H1 (cell line): ENCODE data around the gene IQGAP1. TPM values are rescaled to one million over a fixed set of nuclear protein-coding genes. Genes with fewer than 3 reads are reported as not detected.

Experiments used
- CTCF ChIA-PET: fragments of 300-600 bp; sonication (Branson Sonifier 250); formaldehyde crosslinking; loops from one replicate; lab custom pipeline; 2021; ENCODE audit not compliant: partially characterized antibody; lab: Charles Lee
- POLR2A ChIA-PET: fragments of 300-600 bp; sonication (Branson Sonifier 250); formaldehyde crosslinking; loops from one replicate; lab custom pipeline; 2021; ENCODE audit warnings: inconsistent platforms; ENCODE audit not compliant: partially characterized antibody; lab: Charles Lee
- DNase-seq, 2 experiments: peaks; one replicate each; pipeline versions ENCODE4 v3.0.0 to v3.0.0-alpha.2; 2010 to 2022; ENCODE audit warnings: low spot score in 2 of 2, low read depth in 1 of 2, mixed read lengths in 1 of 2
- FAIRE-seq: peaks from 2 replicates; lab custom pipeline; 2011; peaks lifted over from hg19 to GRCh38; lab: Jason Lieb, UNC
- H2AFZ ChIP-seq: 2 replicates; pipeline ENCODE4 v1.8.1; 2012; ENCODE audit warnings: low read length, inconsistent platforms
- H2AK5ac ChIP-seq: 2 replicates; pipeline ENCODE4 v1.6.1; 2013; ENCODE audit warnings: low read depth, low read length
- H2BK120ac ChIP-seq: replicated peaks from 2 replicates; pipeline ENCODE3; 2013; ENCODE audit warnings: low read depth, low read length, inconsistent platforms
- H2BK12ac ChIP-seq: 2 replicates; pipeline ENCODE4 v1.6.1; 2013; ENCODE audit warnings: low read depth, low read length
- H2BK15ac ChIP-seq: 2 replicates; pipeline ENCODE4 v1.6.1; 2013; ENCODE audit warnings: low read length
- H2BK20ac ChIP-seq: 2 replicates; pipeline ENCODE4 v1.6.1; 2013; ENCODE audit warnings: low read length
- H2BK5ac ChIP-seq: 2 replicates; pipeline ENCODE4 v1.6.1; 2013; ENCODE audit warnings: low read depth, low read length
- H3K14ac ChIP-seq: 2 replicates; pipeline ENCODE4 v1.6.1; 2013; ENCODE audit warnings: inconsistent platforms; ENCODE audit not compliant: insufficient read length
- H3K18ac ChIP-seq: 2 replicates; pipeline ENCODE4 v1.6.1; 2013; ENCODE audit warnings: low read length; ENCODE audit errors: extremely low read depth
- H3K23ac ChIP-seq: 2 replicates; pipeline ENCODE4 v1.6.1; 2013; ENCODE audit warnings: inconsistent platforms; ENCODE audit not compliant: insufficient read length
- H3K23me2 ChIP-seq: 2 replicates; pipeline ENCODE4 v1.6.1; 2013; ENCODE audit warnings: low read depth, low read length
- H3K27ac ChIP-seq: 2 replicates; pipeline ENCODE4 v1.6.1; 2011; ENCODE audit warnings: low read depth, low read length, inconsistent platforms
- H3K27me3 ChIP-seq, 4 experiments: replicated peaks in 1 of 4; 1 replicate in 1 of 4; 2 replicates in 3 of 4; pipeline versions ENCODE4 v1.6.1 to v1.8.1; 2011 to 2013; ENCODE audit warnings: low read length in 3 of 4, mild to moderate bottlenecking in 3 of 4, inconsistent platforms in 2 of 4, mixed read lengths in 2 of 4, moderate library complexity in 1 of 4; ENCODE audit not compliant: control insufficient read depth in 3 of 4, insufficient read depth in 3 of 4; ENCODE audit errors: extremely low read depth in 1 of 4
- H3K36me3 ChIP-seq, 4 experiments: 2 replicates each; pipeline versions ENCODE4 v1.6.1 to v1.8.1; 2011 to 2013; ENCODE audit warnings: mild to moderate bottlenecking in 4 of 4, low read length in 3 of 4, moderate library complexity in 2 of 4, control low read depth in 1 of 4, inconsistent platforms in 1 of 4; ENCODE audit not compliant: insufficient read depth in 4 of 4, control insufficient read depth in 2 of 4
- H3K4ac ChIP-seq: replicated peaks from 2 replicates; pipeline ENCODE3; 2013; ENCODE audit warnings: low read length, low read depth, mixed read lengths, inconsistent platforms; ENCODE audit not compliant: insufficient read length
- H3K4me1 ChIP-seq, 4 experiments: replicated peaks in 1 of 4; 1 replicate in 1 of 4; 2 replicates in 3 of 4; pipeline versions ENCODE4 v1.6.1 to v1.8.1; 2011 to 2013; ENCODE audit warnings: low read length in 3 of 4, inconsistent platforms in 2 of 4, mixed read lengths in 1 of 4; ENCODE audit not compliant: insufficient read depth in 4 of 4, control insufficient read depth in 3 of 4
- H3K4me2 ChIP-seq, 2 experiments: 2 replicates each; pipeline versions ENCODE4 v1.6.1 to v1.8.1; 2011 to 2013; ENCODE audit warnings: low read depth in 2 of 2, low read length in 2 of 2, control low read depth in 1 of 2, inconsistent platforms in 1 of 2, mild to moderate bottlenecking in 1 of 2; ENCODE audit not compliant: insufficient read depth in 1 of 2
- H3K4me3 ChIP-seq, 4 experiments: fragments of 200-600, 300-600 bp in 1 of 4; sonication (generic), shearing (Covaris generic), sonication (Bioruptor Twin) in 1 of 4; 2 replicates each; pipeline versions ENCODE4 v1.5.1 to v1.8.1; 2011 to 2016; ENCODE audit warnings: low read length in 4 of 4, low read depth in 3 of 4, control low read depth in 2 of 4, inconsistent platforms in 2 of 4, mild to moderate bottlenecking in 2 of 4, mixed read lengths in 1 of 4, moderate library complexity in 1 of 4; ENCODE audit not compliant: insufficient read depth in 2 of 4; ENCODE audit errors: extremely low read depth in 1 of 4
- H3K56ac ChIP-seq: replicated peaks from 2 replicates; pipeline ENCODE3; 2013; ENCODE audit warnings: low read depth, mild to moderate bottlenecking, mixed read lengths, low read length, inconsistent platforms; ENCODE audit not compliant: insufficient read length
- H3K79me1 ChIP-seq: 2 replicates; pipeline ENCODE4 v1.6.1; 2013; ENCODE audit warnings: low read depth, low read length, control low read depth
- H3K79me2 ChIP-seq, 2 experiments: 2 replicates each; pipeline versions ENCODE4 v1.6.1 to v1.8.1; 2012 to 2013; ENCODE audit warnings: low read length in 2 of 2, mild to moderate bottlenecking in 2 of 2, inconsistent platforms in 1 of 2; ENCODE audit not compliant: insufficient read depth in 2 of 2, control insufficient read depth in 1 of 2
- H3K9ac ChIP-seq, 4 experiments: replicated peaks in 1 of 4; 1 replicate in 1 of 4; 2 replicates in 3 of 4; pipeline versions ENCODE4 v1.6.1 to v1.8.1; 2011 to 2013; ENCODE audit warnings: low read depth in 3 of 4, low read length in 3 of 4, control low read depth in 2 of 4, mild to moderate bottlenecking in 2 of 4, moderate library complexity in 2 of 4, inconsistent platforms in 1 of 4; ENCODE audit errors: extremely low read depth in 1 of 4
- H3K9me3 ChIP-seq, 2 experiments: 2 replicates each; pipeline versions ENCODE4 v1.6.1 to v1.8.1; 2012 to 2013; ENCODE audit warnings: mild to moderate bottlenecking in 2 of 2, moderate library complexity in 2 of 2, control low read depth in 1 of 2, inconsistent platforms in 1 of 2, low read depth in 1 of 2, low read length in 1 of 2, mixed read lengths in 1 of 2; ENCODE audit not compliant: insufficient read depth in 2 of 2
- H4K20me1 ChIP-seq, 2 experiments: replicated peaks in 1 of 2; 2 replicates each; pipeline versions ENCODE3 to v1.8.1; 2011 to 2013; ENCODE audit warnings: inconsistent platforms in 2 of 2, low read length in 2 of 2, mild to moderate bottlenecking in 1 of 2; ENCODE audit not compliant: insufficient read depth in 2 of 2, control insufficient read depth in 1 of 2
- H4K5ac ChIP-seq: 2 replicates; pipeline ENCODE4 v1.6.1; 2013; ENCODE audit warnings: low read length, low read depth, mixed read lengths, inconsistent platforms; ENCODE audit not compliant: insufficient read length
- H4K8ac ChIP-seq: 2 replicates; pipeline ENCODE4 v1.8.0; 2013; ENCODE audit warnings: mild to moderate bottlenecking, moderate library complexity, low read length, inconsistent platforms; ENCODE audit not compliant: insufficient read depth; ENCODE audit errors: extremely low read depth
- H4K91ac ChIP-seq: replicated peaks from 2 replicates; pipeline ENCODE3; 2013; ENCODE audit warnings: low read length, mixed read lengths, inconsistent platforms; ENCODE audit not compliant: insufficient read length
- HDAC6 ChIP-seq: IDR thresholded peaks from one replicate; pipeline ENCODE4 v1.7.1; 2012; ENCODE audit warnings: low read depth, mild to moderate bottlenecking, inconsistent platforms, low read length, moderate library complexity
- NANOG ChIP-seq: IDR thresholded peaks from 2 replicates; pipeline ENCODE4 v1.6.1; 2011; ENCODE audit warnings: low read length, low read depth, mild to moderate bottlenecking, inconsistent platforms; ENCODE audit not compliant: insufficient read depth, poor library complexity, severe bottlenecking
- POLR2AphosphoS5 ChIP-seq: IDR thresholded peaks from 2 replicates; pipeline ENCODE4 v1.6.1; 2011; ENCODE audit warnings: low read depth, low read length
- RFX5 ChIP-seq: IDR thresholded peaks from 2 replicates; pipeline ENCODE4 v1.6.1; 2011; ENCODE audit warnings: low read depth, low read length, improper control_type of control experiment, borderline replicate concordance
- TAF1 ChIP-seq: IDR thresholded peaks from 2 replicates; pipeline ENCODE4 v1.6.1; 2011; ENCODE audit warnings: mild to moderate bottlenecking, low read depth, low read length
- WGBS, 2 experiments: shearing (Covaris generic) in 1 of 2; methylation state at CpG; one replicate each; pipeline versions ENCODE4 v1.1.6 to v1.1.7; 2013 to 2015; ENCODE audit warnings: low lambda C conversion rate in 2 of 2, mixed read lengths in 2 of 2, inconsistent platforms in 1 of 2, low coverage in 1 of 2, missing lambda C conversion rate in 1 of 2; ENCODE audit not compliant: insufficient replicate concordance in 2 of 2, insufficient coverage in 1 of 2, insufficient read length in 1 of 2; ENCODE audit errors: extremely low coverage in 1 of 2, missing lambda C conversion rate in 1 of 2; 5-methylcytosine and 5-hydroxymethylcytosine counted together
- polyA plus RNA-seq, 7 experiments: library from polyadenylated mRNA; depleted of rRNA in 3 of 7; stranded (reverse) in 5 of 7; unstranded in 2 of 7; fragments of >200 nt in 5 of 7; fragments of 200-250 nt in 2 of 7; gene quantifications; 1 replicate in 5 of 7; 2 replicates in 1 of 7; 4 replicates in 1 of 7; pipeline versions ENCODE4 v1.2.1 to v1.2.3, GENCODE V29; 2011 to 2013; ENCODE audit warnings: missing spikeins in 2 of 7, mixed read lengths in 2 of 7
- total RNA-seq: library from RNA; stranded (reverse); fragmentation: NEBNext Ultra II Directional; extraction: Animal tissue kit (Norgen Biotek cat#: 25700); gene quantifications from 2 replicates; pipeline ENCODE4 v1.2.1, GENCODE V29; 2021

The IQGAP1 gene
- total and polyA plus RNA-seq, 2 of the 8 experiments (the other 6 are each of a cell fraction or from before 2014, with no cell fraction given): 56.0 to 138 TPM

DNA sequence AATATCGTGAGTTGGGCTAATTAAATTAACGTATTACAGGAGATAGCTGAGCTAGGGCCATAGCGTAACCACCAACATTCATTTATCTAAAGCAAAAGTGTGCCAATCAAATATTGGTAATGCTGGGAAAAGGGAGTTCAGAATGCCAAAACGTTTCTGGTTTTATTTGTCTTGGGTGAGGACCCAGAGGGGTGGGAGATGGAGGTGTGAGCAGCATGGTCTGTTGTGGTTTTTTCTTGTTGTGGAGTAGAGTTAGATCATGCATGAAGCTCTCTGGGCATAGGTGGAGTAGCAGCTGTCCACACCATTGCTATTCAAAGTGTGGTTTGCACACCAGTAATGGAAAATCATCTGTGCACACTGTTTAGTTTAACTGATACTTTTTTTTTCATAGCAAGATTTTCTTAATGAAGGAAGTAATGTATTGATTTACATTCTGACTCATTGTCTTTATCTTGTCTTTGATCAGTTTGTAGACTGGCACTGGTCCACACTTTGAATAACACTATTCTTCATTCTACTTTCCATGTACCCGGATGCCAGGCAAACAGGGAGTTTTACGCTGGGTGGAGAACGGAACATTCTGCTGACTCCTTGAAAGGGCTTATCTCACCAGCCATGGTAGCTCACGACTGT lies 90.9 kb downstream of the IQGAP1 start:
- H2BK20ac ChIP-seq: no peak overlapping the region
- H3K14ac ChIP-seq: no peak overlapping the region
- no peak overlapping the region for H2BK5ac ChIP-seq
- no peak overlapping the region for H3K4me3 ChIP-seq
- no peak overlapping the region for H3K27ac ChIP-seq
- no peak for TF ChIP-seq HDAC6
- no peak for TF ChIP-seq RFX5
- no peak for TF ChIP-seq NANOG
- no peak for TF ChIP-seq POLR2AphosphoS5
- no peak for TF ChIP-seq TAF1
- TF ChIP-seq, all 59 proteins: peak for 0
- DNase-seq: no peak
- H3K4ac ChIP-seq: no peak overlapping the region
- H4K91ac ChIP-seq: no peak overlapping the region
- H4K5ac ChIP-seq: no peak overlapping the region
- H3K27me3 ChIP-seq: no peaks in the 10 kb centered on the region
- FAIRE-seq: no peak
- no peaks in the 10 kb centered on the region for H3K79me2 ChIP-seq
- H3K36me3 ChIP-seq: peaks cover 8 to 59% (median 43%) of the 10 kb centered on the region in 4 experiments
- H4K20me1 ChIP-seq: peaks cover 0 to 3% of the 10 kb centered on the region in 2 experiments
- 92% methylated on average over 8 of the region's 8 CpGs; no CpG with 5 or more reads in 1 of the 2 experiments for WGBS, 2 experiments
- no peaks in the 10 kb centered on the region for H3K79me1 ChIP-seq
- H2AK5ac ChIP-seq: no peak overlapping the region
- no peak overlapping the region for H3K23ac ChIP-seq
- no peak overlapping the region for H2BK15ac ChIP-seq
- no peaks in the 10 kb centered on the region for H3K23me2 ChIP-seq
- no peak overlapping the region for H4K8ac ChIP-seq
- no peaks in the 10 kb centered on the region for H3K9me3 ChIP-seq
- no peak overlapping the region for H2BK12ac ChIP-seq
- no peak overlapping the region for H2AFZ ChIP-seq
- H3K56ac ChIP-seq: no peak overlapping the region
- no peak overlapping the region for H3K4me2 ChIP-seq
- no peak overlapping the region for H2BK120ac ChIP-seq
- H3K4me1 ChIP-seq: no peaks in the 10 kb centered on the region
- no peak overlapping the region for H3K9ac ChIP-seq
- ChIA-PET POLR2A (no interaction called here), CTCF (interaction anchor here (0.6 to 9.5 kb wide), 14 partner anchors 12 to 407 kb away, joined by 3 to 175 read pairs (median 4); partner anchors contain the start of gene IQGAP1)
- H3K18ac ChIP-seq: no peak overlapping the region
